Islet of Langerhans (tissue), 1 donor: ENCODE results near the gene ARMS2.

Source experiments
- FAIRE-seq: peaks from one replicate; lab custom pipeline; 2011; peaks lifted over from hg19 to GRCh38; lab: Jason Lieb, UNC

The ARMS2 gene

GRCh38 chr10:122473116-122473515 is 18.7 kb downstream of the ARMS2 start:
- no peak for FAIRE-seq

DNA sequence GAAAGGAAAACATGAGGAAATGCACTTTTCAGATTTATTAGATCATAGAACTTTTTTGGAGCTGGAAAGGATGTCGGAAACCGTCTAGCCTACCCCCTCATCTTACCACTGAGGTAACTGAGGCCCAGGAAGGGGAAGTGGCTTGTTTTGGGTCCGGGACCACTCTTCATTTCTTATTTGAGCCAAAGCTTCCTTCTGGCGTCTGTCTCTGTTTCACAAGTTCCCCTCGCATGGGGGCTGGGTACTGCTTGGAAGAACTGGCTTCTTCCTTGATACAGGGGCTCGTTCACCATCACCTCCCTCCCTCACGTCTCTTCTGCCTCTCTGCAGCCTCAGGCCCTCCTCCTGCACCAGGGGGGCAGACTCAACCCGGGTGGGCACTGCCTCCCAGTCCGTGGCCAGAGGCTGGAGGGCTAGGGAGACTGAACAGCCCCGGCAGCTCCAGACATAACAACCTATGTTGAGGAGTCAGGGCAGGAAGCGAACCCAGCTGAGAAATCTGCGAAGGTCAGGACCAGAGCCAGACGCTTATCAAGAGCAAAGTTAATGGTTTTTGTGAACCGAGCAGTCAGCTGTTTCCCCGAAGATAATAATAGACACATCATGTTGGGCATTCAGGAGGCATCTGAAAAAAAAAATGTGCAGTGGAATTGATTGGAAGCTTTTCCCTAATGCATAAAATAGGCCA is 19.8 kb downstream of the ARMS2 start:
- no peak for FAIRE-seq

DNA sequence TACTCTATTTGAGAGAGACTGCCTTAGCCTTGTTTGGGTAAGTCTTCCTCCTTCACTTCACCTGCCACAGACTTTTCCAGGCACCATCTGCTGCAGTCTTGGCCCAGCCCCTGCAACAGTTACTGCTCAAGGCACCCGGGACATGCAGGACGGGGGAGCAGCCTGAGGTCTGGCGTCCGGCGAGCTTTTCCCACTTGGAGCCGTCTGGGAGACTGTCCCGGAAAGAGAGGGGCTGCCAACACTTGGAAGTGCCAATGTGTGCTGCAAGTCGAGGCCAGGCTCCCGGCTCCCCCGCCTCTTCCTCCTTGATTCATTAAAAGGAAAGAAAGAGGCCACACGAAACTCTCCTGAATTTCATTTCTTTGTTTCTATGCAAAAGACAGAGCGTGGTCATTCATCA is 20.6 kb downstream of the ARMS2 start:
- no peak for FAIRE-seq

DNA sequence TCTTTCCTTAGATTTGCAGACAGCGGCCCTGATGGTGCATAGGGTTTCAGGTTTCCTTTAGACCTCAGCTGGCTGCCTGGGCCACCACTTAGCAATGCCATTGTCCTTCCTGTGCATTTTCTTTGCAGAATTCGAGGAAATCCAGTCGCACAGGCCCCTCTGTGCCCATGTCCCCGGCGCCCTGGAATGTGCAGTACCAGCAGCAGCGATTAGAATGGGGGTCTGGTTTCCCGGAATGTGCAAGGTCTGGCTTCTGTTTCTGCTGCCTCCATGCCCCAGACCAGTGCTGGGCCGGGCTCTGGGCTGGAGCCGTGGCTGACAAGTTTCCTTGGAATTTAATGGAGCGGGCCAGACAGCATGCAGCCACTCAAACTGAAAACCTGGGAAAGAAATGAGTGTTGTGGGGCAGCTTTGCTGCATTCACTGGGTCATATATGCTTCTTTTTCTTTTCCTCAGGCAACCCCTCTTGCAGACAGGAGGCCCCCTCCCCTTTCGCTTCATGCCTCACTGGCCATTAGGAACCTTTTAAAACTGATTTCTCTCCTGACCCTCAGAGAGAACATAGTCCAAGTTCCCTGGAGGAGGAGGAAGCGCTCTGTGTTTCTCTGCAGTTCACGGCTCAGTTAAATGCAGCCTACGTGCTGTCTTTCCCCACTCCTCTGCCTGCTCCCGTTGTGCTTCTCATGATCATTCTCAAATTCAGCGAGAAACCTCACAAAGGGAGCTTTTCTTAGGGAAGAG is 21.3 kb downstream of the ARMS2 start:
- FAIRE-seq, result no peak

GRCh38 chr10:122476333-122476695 is 21.9 kb downstream of the ARMS2 start:
- no peak for FAIRE-seq

GRCh38 chr10:122477436-122477835 is 23.0 kb downstream of the ARMS2 start:
- FAIRE-seq, result no peak

DNA sequence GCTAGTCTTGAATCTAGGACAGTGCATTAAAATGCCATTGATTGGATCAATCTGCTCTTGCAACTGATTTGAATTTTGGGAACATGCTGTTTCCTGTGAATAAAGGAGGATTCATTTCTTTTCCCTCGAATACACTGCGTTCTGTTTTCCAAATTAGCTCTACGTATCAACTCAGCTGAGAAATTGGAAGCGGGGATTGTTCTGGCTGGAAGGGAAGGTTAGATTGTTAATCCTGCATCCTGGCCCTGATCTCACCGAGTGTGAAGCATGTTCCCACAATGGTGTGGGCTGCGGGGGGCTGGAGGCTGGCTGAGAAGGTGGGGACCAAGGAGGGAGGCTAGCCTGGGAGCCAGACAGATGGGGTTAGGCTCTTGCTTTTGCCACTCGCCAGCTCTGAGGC is 24.5 kb downstream of the ARMS2 start:
- FAIRE-seq, result no peak

GRCh38 chr10:122480146-122480833 is 25.8 kb downstream of the ARMS2 start:
- no peak for FAIRE-seq

DNA sequence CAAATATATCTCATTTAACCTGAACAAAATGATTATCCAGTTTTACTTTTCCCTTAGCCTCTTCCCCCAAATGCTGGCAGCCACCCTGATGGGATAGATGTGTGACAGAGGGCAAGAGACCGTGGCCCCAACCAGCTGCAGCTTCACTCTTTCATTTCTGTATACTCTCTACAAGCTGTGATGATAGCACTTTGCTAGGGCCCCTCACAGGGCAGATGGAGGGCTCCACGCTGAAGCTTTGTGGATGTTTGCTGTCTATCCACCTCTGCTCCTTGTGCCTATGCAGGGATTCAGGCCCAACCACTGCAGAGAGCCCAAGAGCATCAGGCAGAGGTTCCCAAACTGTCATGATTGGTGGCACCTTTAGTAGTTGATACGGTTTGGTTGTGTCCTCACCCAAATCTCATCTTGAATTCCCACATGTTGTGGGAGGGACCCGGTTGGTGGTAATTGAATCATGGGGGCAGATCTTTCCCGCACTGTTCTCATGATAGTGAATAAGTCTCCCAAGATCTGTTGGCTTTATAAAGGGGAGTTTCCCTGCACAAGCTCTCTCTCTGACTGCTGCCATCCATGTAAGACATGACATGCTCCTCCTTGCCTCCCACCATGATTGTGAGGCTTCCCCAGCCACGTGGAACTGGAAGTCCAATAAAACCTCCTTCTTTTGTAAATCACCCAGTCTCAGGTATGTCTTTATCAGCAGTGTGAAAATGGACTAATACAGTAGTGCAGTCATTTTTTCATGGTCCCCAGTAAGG is 27.0 kb downstream of the ARMS2 start:
- FAIRE-seq, result no peak

DNA sequence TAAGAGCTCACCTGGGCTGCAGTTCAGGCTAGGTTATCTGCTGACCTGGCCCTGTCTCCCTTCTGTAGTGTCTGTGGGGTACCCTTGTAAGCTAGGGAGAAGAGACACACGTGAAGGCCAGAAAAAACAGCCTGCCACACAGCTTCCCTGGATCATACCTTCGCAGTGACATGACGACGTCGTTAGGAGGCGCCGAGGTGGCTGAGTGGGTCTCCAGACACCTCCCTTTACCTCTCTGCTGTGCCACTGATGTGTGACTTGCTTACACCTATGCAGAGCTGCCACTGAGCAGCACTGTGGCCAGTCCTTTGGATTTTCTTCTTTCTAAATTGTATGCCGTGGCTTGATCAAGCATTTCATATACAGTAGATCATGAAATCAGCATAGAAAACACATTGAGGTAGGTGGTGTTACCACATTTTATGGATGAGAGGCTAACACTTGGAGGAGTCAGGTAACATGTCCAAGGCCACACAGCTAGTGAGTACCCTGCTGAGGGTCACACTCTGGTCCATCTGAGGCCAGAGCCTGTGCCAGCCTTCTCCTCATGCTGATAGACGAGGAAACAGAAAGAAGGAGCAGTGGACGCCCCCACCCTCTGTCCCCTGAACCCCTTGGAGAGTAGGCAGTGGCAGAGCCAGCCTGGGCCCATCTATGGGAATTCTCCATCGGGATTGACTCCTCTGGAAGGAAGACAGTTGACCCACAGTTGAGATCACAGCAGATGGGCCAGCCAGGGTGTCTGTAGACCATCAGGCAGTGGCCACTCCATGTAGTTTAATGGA is 30.0 kb downstream of the ARMS2 start:
- FAIRE-seq, result no peak

- FAIRE-seq, result no peak
Measured at GRCh38 chr10:122485670-122486069, 31.2 kb downstream of the ARMS2 start.

DNA sequence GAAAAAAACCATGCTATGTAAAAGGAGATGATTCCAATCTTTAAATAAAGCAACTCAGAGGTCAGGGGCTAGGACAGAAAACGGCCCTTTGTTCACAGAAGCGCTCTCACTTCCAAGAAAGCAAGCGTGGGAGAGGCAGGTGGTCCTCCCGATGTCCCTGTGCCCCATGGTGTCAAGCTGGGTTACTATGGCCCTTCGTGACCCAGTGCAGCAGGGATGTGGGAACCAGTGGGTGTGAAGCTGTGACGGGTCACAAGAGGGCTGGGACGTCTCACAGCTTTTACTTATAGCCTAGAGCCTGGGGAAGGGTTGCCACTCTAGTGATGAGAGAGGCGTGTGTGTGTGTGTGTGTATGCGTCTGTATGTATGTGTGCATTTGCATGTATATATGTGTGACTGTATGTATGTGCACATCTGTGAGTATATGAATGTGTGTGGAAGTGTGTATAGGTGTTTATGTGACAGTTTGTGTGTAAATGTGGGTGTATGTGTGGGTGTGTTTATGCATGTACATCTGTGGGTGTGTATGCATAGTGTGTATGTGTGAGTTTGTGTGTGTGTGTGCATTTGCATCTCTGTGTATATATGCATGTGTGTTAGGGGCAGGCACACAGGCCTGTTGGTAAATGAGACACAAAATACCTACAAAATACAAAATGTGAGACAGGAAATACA is 32.1 kb downstream of the ARMS2 start:
- no peak for FAIRE-seq

- no peak for FAIRE-seq
Measured at GRCh38 chr10:122487174-122487765, 32.8 kb downstream of the ARMS2 start.

GRCh38 chr10:122490268-122490667 is 35.8 kb downstream of the ARMS2 start:
- FAIRE-seq, result no peak

DNA sequence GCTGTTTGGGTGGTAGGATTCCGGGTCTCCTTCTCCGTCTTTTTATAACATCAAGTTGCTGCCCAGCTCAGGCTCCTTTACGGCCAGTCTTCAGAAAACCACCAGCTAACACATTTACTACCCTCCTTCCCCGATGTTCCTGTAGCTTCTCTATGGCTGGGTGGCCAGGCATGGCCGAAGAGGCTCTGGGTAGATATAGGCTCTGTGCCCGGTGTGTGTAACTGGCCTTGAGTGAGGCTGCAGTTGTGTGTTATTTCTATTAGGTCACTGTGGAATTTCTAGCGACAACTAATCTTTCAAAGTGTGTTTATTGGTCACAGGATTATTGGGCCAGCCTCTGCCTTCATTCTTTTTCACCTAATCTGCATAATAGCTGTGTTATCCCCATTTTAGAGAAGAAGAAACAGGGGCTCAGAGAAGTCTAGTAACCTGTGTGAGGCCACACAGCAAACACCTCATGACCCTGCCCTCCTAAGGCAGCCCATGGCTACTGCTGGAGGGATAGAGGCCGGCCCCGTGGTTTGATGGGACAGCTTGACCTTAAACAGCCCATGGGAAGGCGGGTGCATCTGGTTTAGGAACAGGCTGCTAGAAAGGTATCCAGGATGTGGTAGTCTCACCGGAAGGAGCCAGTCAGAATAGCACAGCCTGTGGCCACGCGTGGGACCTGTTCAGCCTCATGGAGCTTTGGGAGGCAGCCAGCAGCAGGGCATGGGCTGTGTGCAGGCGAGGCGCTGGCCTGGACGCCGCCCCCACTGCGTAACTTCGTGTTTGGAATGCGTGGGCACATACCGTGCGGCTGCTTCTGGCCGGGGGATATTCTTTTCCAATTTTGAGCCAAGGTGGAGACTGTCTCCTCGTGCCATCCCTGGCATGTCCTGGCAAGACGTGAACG is 36.6 kb downstream of the ARMS2 start:
- FAIRE-seq, result no peak

DNA sequence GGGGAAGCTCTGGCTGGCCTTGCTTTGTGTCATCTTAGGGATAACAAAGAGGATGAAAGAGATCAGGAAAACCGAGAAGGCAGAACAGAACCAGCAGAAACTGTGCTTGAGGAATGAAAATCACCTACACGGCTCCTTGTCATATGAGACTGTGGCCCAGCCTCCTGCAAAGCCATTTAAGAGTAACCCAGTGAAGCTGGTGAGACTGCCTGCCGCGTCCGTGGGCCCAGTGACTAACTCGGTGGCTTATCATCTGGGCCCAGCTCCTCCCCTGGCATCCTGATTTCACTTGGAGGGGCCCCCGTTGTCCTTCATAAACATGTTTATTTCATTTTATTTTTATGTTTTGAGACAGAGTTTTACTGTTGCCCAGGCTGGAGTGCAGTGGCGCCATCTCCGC is 37.6 kb downstream of the ARMS2 start:
- no peak for FAIRE-seq

GRCh38 chr10:122492999-122493481 is 38.6 kb downstream of the ARMS2 start:
- no peak for FAIRE-seq

DNA sequence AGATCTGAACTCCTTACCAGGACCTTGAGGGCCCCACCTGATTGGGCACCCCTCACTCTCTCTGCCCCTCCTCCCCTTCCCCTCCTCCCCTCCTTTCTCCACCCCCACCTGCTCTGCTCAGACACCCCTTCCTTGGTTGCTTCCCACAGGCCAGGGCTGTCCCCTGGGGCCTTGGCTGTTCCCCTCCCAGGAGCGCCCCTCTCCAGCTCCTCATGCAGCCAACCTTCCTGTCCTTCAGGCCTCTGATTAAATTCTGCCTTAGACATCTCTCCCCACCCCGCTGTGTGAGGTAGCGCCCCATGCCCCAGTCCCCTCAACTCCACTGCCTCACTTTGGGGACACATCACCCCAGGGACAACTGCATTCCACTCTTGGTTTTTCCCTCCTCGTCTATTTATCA is 39.3 kb downstream of the ARMS2 start:
- no peak for FAIRE-seq

- no peak for FAIRE-seq
Measured at GRCh38 chr10:122494173-122494820, 39.8 kb downstream of the ARMS2 start.
